Spleen (tissue), 11 donors: ENCODE results near the gene GALNT7. TPM values are rescaled to one million over a fixed set of nuclear protein-coding genes. Genes with fewer than 3 reads are reported as not detected.

Experiments used
- DNase-seq: peaks from one replicate; pipeline ENCODE4 v3.0.0-alpha.2; 2020
- H3K27ac ChIP-seq, 8 donors: fragments of 200-600 bp; sonication (generic) in 7 of 8; 1 replicate in 4 of 8; 2 replicates in 4 of 8; pipeline versions ENCODE4 v1.5.0 to v1.8.0; 2016 to 2021; ENCODE audit warnings: inconsistent platforms in 4 of 8, mild to moderate bottlenecking in 4 of 8, moderate library complexity in 1 of 8
- H3K27me3 ChIP-seq, 7 donors: fragments of 200-600 bp; sonication (generic) in 6 of 7; replicated peaks in 1 of 7; 1 replicate in 4 of 7; 2 replicates in 3 of 7; pipeline versions ENCODE4 v1.5.0 to v1.8.0; 2016 to 2021; ENCODE audit warnings: inconsistent platforms in 3 of 7, mild to moderate bottlenecking in 1 of 7
- H3K36me3 ChIP-seq, 6 donors: fragments of 200-600 bp; sonication (generic) in 5 of 6; 1 replicate in 4 of 6; 2 replicates in 2 of 6; pipeline versions ENCODE4 v1.5.0 to v1.8.0; 2016 to 2021; ENCODE audit warnings: inconsistent platforms in 2 of 6
- H3K4me1 ChIP-seq, 6 donors: fragments of 200-600 bp; sonication (generic) in 5 of 6; 1 replicate in 3 of 6; 2 replicates in 3 of 6; pipeline versions ENCODE4 v1.5.0 to v1.8.0; 2016 to 2021; ENCODE audit warnings: inconsistent platforms in 3 of 6
- H3K4me3 ChIP-seq, 8 donors: fragments of 200-600 bp; sonication (generic) in 7 of 8; 1 replicate in 4 of 8; 2 replicates in 4 of 8; pipeline versions ENCODE4 v1.5.0 to v1.8.0; 2016 to 2021; ENCODE audit warnings: inconsistent platforms in 4 of 8, mild to moderate bottlenecking in 4 of 8, moderate library complexity in 2 of 8
- H3K9me3 ChIP-seq, 8 donors: fragments of 200-600 bp; sonication (generic) in 7 of 8; 1 replicate in 4 of 8; 2 replicates in 4 of 8; pipeline versions ENCODE4 v1.5.0 to v1.8.0; 2016 to 2021; ENCODE audit warnings: inconsistent platforms in 4 of 8
- POLR2A ChIP-seq, 3 donors: fragments of 450-650 bp; IDR thresholded peaks; one replicate each; pipeline ENCODE4 v1.5.1; 2017; ENCODE audit warnings: antibody characterized with exemption in 3 of 3, mild to moderate bottlenecking in 1 of 3
- POLR2AphosphoS5 ChIP-seq, 3 donors: sonication (generic); formaldehyde crosslinking; IDR thresholded peaks; one replicate each; pipeline ENCODE4 v1.5.1; 2017; ENCODE audit warnings: antibody characterized with exemption in 3 of 3
- WGBS, 5 donors: extraction: QIAGEN DNeasy Blood & Tissue Kit in 3 of 5; methylation state at CpG; one replicate each; pipeline versions ENCODE4 v1.1.5 to v1.1.7; 2013 to 2018; 5-methylcytosine and 5-hydroxymethylcytosine counted together
- intact Hi-C: fragments of 100-400 bp; cut with DNase I; formaldehyde crosslinking; loops from one replicate; pipeline ENCODE4 v1.15.0; 2023; ENCODE audit warnings: low total_unique reads
- polyA plus RNA-seq, 3 donors: library from polyadenylated mRNA; stranded (reverse); fragments of 200-250 nt; gene quantifications; one replicate each; pipeline ENCODE4 v1.2.1, GENCODE V29; 2013
- total RNA-seq, 7 donors: library from RNA; depleted of rRNA in 3 of 7; stranded (reverse); fragments of >200 nt in 3 of 7; fragmentation: NEBNext Ultra II Directional in 4 of 7; extraction: Animal tissue kit (Norgen Biotek cat#: 25700) in 4 of 7; gene quantifications; one replicate each; pipeline versions ENCODE4 v1.1.0 to v1.2.1, GENCODE V29; 2016 to 2021
- TF ChIP-seq, protein P1 (sequence below), 11 experiments: fragments of 200-600 bp in 7 of 11; fragments of 450-650 bp in 4 of 11; sonication (generic) in 4 of 11; IDR thresholded peaks in 8 of 11; conservative IDR thresholded peaks in 3 of 11; 1 replicate in 7 of 11; 2 replicates in 4 of 11; pipeline versions ENCODE4 v1.4.0 to v1.8.0; 2016 to 2021; ENCODE audit warnings: antibody characterized with exemption in 11 of 11, inconsistent platforms in 4 of 11, mild to moderate bottlenecking in 1 of 11
- donor health status: healthy with polysubstance abuse.
- donor health status: DM: no; HTN: no; CAD: no; lungs with moderate emphysema.
- donor health status: DM: no; HTN: no; CAD: no.
- donor health status: Bipolar disorder and iron deficiency.
- donor health status: healthy.
- donor health status: DM: no; HTN: no; CAD: no.
- donor health status: DM: yes; HTN: yes; CAD: no.

The GALNT7 gene
- total and polyA plus RNA-seq, 10 donors: 7.6 to 28.5 (median 20.9) TPM

DNA sequence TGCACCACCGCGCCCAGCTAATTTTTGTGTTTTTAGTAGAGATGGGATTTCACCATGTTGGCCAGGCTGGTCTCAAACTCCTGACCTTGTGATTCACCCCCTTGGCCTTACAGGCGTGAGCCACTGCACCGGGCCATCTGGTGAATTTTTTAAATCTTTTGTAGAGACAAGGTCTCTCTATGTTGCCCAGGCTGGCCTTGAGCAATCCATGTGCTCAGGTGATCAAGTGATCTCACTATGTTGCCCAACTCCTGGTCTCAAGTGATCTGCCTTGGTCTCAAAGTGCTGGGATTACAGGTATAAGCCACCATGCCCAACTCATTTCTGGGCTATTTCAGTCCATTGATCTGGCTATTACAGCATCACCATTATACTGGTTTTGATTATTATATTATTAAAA is 22.2 kb upstream of the GALNT7 start:
- Histone ChIP-seq H3K4me3 (no peak overlapping the region), H3K27me3 (no peaks in the 10 kb centered on the region), H3K36me3 (no peaks in the 10 kb centered on the region), H3K27ac (no peak overlapping the region), H3K9me3 (no peaks in the 10 kb centered on the region), H3K4me1 (no peaks in the 10 kb centered on the region)
- TF ChIP-seq POLR2AphosphoS5 (IDR thresholded peaks at IDR 0.05): no peak
- TF ChIP-seq POLR2A (IDR thresholded peaks at IDR 0.05): no peak
- TF ChIP-seq, protein P1, sequence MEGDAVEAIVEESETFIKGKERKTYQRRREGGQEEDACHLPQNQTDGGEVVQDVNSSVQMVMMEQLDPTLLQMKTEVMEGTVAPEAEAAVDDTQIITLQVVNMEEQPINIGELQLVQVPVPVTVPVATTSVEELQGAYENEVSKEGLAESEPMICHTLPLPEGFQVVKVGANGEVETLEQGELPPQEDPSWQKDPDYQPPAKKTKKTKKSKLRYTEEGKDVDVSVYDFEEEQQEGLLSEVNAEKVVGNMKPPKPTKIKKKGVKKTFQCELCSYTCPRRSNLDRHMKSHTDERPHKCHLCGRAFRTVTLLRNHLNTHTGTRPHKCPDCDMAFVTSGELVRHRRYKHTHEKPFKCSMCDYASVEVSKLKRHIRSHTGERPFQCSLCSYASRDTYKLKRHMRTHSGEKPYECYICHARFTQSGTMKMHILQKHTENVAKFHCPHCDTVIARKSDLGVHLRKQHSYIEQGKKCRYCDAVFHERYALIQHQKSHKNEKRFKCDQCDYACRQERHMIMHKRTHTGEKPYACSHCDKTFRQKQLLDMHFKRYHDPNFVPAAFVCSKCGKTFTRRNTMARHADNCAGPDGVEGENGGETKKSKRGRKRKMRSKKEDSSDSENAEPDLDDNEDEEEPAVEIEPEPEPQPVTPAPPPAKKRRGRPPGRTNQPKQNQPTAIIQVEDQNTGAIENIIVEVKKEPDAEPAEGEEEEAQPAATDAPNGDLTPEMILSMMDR (IDR thresholded peaks at IDR 0.05 in 8 of 11, conservative IDR thresholded peaks at IDR 0.05 in 3 of 11): no peak
- intact Hi-C loops: no loop called here
- no peak for DNase-seq
- 93 to 97% (median 96%) methylated on average over 4 of the region's 4 CpGs for WGBS, 5 donors

DNA sequence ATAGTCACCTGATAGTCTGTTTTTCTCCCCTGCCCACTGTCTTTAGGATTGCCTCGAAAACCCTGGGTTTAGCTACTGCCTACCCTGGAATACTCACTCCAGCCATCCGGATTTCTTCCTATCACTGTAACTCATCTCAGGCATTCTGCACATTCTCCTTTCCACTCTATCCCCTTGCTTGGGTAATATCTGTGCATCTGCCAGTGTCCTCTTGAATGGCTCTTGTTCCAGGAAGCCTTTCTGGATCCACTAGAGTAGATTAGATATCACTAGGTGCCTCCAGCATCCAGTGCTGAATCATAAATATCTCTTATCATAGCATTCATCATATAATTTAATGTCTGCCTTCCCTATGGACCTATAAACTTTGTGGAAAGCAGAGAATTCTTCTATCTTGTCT is 17.1 kb upstream of the GALNT7 start:
- H3K9me3 ChIP-seq: no peaks in the 10 kb centered on the region

DNA sequence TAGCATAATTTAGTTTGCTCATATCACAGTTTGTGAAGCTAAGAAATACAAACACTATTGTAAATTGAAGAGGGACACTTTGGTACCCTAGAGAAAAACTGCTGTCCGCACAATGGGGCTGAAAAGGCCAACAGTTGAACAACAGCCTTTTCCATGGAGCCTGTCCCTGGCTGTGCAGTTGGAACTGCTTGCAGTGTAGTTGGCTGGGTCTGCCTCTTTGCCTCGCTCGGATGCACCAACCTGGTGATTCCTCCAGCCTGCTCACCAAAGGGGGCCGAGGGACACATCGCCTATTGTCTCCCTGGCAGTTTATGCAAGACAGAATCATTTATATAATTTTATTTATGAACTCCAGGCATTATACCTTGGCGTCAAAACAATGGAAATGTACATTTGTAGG is 16.5 kb upstream of the GALNT7 start:
- Histone ChIP-seq H3K36me3 (no peaks in the 10 kb centered on the region), H3K4me1 (no peaks in the 10 kb centered on the region), H3K27ac (no peak overlapping the region), H3K4me3 (no peak overlapping the region), H3K27me3 (no peaks in the 10 kb centered on the region), H3K9me3 (no peaks in the 10 kb centered on the region)
- TF ChIP-seq POLR2AphosphoS5 (IDR thresholded peaks at IDR 0.05): no peak
- no peak for TF ChIP-seq POLR2A (IDR thresholded peaks at IDR 0.05)
- no peak for DNase-seq
- WGBS, 5 donors: 95 to 98% (median 96%) methylated on average over 6 of the region's 6 CpGs
- intact Hi-C loops: no loop called here

More for the DNA sequence above, 17.1 kb upstream of the GALNT7 start:
- H3K27me3 ChIP-seq: no peaks in the 10 kb centered on the region
- 70 to 98% (median 88%) methylated on average over 2 of the region's 2 CpGs for WGBS, 5 donors
- no peaks in the 10 kb centered on the region for H3K36me3 ChIP-seq
- no peaks in the 10 kb centered on the region for H3K4me1 ChIP-seq
- intact Hi-C loops: no loop called here
- DNase-seq: no peak
- TF ChIP-seq POLR2AphosphoS5 (IDR thresholded peaks at IDR 0.05) (no peak), POLR2A (IDR thresholded peaks at IDR 0.05) (no peak)
- TF ChIP-seq, protein P1 (IDR thresholded peaks at IDR 0.05 in 8 of 11, conservative IDR thresholded peaks at IDR 0.05 in 3 of 11): no peak
- no peak overlapping the region for H3K4me3 ChIP-seq
- H3K27ac ChIP-seq: no peak overlapping the region

DNA sequence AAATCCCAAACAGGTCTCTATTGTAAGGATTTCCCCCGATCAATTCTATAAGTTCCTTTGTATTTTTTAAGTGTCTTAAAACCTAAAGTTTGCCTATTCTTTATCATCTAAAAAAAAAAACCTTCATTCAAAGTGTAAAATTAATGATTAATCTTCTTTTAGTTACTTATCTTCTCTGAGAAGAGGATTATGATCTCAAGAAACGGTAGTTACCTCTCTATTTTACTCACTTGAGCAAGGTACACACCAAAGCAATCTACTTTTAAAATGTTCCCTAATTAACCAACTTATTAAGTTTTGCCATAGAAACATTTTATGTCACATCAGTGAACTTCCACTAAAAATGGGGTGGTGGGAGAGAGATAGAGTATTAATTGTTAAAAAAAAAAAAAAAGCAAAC is 15.2 kb upstream of the GALNT7 start:
- TF ChIP-seq, protein P1 (IDR thresholded peaks at IDR 0.05 in 8 of 11, conservative IDR thresholded peaks at IDR 0.05 in 3 of 11): no peak
- TF ChIP-seq POLR2AphosphoS5 (IDR thresholded peaks at IDR 0.05) (no peak), POLR2A (IDR thresholded peaks at IDR 0.05) (no peak)
- no peak for DNase-seq
- no peaks in the 10 kb centered on the region for H3K27me3 ChIP-seq
- no peaks in the 10 kb centered on the region for H3K9me3 ChIP-seq
- WGBS, 5 donors: 91 to 97% (median 91%) methylated on average over 2 of the region's 2 CpGs
- no peaks in the 10 kb centered on the region for H3K4me1 ChIP-seq
- H3K27ac ChIP-seq: no peak overlapping the region
- no peak overlapping the region for H3K4me3 ChIP-seq
- H3K36me3 ChIP-seq: peaks cover 0 to 3% (median 0%) of the 10 kb centered on the region in 6 donors
- intact Hi-C loops: no loop called here

DNA sequence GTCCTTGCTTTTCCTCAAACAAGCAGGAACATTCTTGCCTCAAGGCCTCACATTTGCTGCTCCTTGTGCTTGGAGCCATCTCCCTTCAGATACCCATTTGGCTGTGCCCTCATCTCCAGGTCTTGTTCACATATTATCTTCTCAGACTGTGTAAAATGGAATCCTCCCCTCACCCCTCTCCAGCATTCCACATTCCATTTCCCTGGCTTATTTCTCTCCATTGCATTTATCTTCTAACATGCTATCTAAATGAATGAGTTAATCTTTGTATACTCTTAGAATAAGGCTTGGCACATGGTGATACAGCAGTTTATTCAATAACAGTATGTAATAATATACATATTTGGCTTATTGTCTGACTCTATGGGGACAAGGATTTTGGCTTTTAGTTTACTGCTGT is 8.8 kb upstream of the GALNT7 start:
- intact Hi-C loops: no loop called here

More for the DNA sequence above, 8.8 kb upstream of the GALNT7 start:
- H3K27me3 ChIP-seq: no peaks in the 10 kb centered on the region
- TF ChIP-seq POLR2AphosphoS5 (IDR thresholded peaks at IDR 0.05) (no peak), POLR2A (IDR thresholded peaks at IDR 0.05) (no peak)
- TF ChIP-seq, protein P1 (IDR thresholded peaks at IDR 0.05 in 8 of 11, conservative IDR thresholded peaks at IDR 0.05 in 3 of 11): no peak
- no peak overlapping the region for H3K4me3 ChIP-seq
- no peaks in the 10 kb centered on the region for H3K4me1 ChIP-seq
- no peak overlapping the region for H3K27ac ChIP-seq
- peaks cover 0 to 16% (median 2%) of the 10 kb centered on the region in 6 donors for H3K36me3 ChIP-seq
- DNase-seq: no peak
- no peaks in the 10 kb centered on the region for H3K9me3 ChIP-seq
